ENCODE measurements around the gene CORO7.

GRCh38 chr16:4373356-4373908 lies 43.0 kb downstream of the CORO7 start:
- TF ChIP-seq CTCF (conservative IDR thresholded peaks at IDR 0.05; ENCODE audit: low read depth, low read length), result no peak
- no peak for TF ChIP-seq EZH2phosphoT487 (IDR thresholded peaks at IDR 0.05; ENCODE audit: borderline replicate concordance, low read length)
